Measurements from ENCODE around the gene LRRC4C.
"Not testable (repeated sequence)": the region's sequence is repeated elsewhere in the genome, so short reads cannot be mapped to it uniquely, and the experiment has no call there.

LRRC4C gene

DNA sequence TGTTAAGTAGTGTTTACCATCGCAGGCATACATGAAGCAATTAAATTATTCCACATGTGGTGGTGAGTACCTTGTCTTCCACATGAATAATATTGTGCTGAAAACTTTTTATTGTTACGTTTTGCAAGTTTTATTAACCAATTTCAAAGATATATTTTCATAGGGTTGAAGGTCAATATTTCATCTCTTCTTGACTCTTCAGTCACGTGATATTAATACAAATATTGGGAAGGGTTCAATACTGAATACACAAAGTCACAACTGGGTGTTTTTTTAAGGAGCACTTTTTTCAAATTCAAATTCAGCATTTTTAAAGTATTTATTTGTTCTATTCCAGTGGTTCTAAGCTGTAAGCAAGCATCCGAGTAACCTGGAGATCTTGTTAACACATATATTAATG, 348.9 kb downstream of the LRRC4C start:
- no peak for DNase-seq

DNA sequence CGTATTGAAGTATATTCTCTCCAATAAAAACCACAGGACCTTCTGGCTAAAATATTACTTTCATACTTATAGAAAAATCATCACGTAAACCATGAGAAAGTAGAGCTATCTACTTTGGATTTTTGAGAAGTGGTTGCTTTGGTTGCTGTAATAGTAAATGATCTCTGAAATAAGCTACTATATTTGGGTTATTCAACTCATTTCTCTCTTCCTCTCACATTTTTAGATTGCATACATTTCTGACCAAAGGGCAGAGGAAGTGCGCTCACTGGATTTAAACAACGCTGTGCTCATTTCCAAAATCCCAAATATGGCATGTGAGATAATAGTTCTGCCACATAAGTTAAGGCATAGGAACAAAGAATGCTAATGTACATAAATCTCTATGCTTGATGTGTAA, 357.0 kb downstream of the LRRC4C start:
- DNase-seq = no peak

DNA sequence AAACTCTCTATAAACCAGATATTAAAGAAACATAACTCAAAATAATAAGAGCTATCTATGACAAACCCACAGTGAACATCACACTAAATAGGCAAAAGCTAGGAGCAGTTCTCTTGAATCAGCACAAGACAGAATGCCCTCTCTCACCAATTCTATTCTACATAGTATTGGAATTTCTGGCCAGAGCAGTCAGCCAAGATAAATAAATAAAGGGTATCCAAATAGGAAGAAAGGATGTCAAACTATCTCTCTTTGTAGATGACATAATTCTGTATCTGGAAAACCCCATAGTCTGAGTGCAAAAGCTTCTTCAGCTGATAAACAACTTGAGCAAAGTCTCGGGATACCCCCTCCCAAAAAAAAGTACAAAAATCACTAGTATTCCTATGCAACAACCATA, 359.8 kb downstream of the LRRC4C start:
- no peak for DNase-seq

DNA sequence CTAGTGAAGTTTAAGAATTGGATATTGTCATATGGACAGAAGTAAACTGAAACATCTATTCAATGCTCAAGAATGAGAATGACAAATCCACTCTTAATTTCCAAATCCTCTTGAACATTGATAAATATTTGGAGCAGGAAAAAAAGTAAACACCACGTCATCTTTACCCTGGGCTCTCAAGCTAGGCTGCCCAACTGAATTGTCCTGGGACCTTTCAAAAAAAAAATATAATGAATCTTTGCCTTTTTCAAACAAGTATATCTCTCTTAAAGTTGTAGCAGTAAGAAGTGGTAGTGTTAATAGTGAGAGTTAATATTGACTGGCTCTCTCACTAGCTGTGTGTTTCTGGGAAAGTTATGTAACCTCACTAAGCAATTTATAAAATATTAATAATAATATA, 374.3 kb downstream of the LRRC4C start:
- no peak for DNase-seq

DNA sequence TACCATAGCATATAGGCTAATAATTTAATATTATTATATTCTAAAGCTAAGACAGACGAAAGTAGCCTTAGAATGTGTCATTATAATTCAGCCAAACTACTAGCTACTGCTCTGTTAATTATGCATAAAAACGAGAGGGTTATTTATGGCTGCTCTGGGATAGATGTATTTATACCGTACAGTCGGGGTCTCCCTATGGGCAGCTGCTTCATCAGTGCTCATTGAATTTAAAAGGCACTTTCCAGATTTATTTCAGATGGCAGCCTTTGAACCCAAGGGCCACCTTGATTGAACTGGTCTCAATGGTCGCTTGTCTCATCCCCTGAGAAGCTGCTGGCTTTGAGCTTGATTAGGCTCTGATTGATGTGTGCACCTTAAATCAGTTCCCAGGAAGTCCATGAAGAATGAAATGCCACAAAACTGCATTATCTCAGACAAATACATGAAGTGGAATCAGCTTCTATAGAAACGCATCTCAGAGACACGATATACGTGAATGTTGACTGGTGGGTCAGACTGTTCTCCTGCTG, 377.6 kb downstream of the LRRC4C start:
- DNase-seq = no peak

DNA sequence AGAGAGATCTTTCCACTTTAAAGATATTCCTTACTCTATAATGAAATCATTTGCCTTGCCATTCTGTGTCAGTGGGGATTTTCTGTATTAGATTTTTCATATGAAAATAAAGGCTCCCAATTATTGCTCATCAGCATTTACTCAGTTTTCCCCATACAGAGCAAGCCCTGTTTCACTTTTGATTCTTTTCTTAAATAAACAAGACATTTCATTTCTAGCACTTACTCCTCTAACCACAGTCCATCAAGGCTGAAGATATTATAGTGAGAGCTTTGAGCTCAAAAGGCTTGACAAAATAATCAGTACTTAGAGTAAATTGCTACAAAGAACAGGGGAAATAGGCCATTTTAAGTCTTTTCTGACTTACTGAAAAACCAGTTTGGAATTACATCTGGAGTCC, 385.1 kb downstream of the LRRC4C start:
- DNase-seq = no peak

DNA sequence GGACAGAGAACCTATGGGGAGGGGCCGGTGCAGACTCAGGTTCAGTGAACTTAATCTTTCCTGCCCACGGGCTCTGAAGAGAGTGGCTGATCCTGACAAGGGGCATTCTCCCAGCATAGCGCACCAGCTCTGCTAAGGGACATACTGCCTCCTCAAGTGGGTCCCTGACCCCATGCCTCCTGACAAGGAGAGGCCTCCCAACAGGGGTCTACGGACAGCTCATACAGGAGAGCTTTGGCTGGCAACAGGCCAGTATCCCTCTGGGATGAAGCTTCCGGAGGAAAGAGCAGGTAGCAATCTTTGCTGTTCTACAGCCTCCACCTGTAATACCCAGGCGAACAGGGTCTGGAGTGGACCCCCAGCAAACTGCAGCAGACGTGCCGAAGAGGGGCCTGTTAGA, 394.0 kb downstream of the LRRC4C start:
- no peak for DNase-seq

DNA sequence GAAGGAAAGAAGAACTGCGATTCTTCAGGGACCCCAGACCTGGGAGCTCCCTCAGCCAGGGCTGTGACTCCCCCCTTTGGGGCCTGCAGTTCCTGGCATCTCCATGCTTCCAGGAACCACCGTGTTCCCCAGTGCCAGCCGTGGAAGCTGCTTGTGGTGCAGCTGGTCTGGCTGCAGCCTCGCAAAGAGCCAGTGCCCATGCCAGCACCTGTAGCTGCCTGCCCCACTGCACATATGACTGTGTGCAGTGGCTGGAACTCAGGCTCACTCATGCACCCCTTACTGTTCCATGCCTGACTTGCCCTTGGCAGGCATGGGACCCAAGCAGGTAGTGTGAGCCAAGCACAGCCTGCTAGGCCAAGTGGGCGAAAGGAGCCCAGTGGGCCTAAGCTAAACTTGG, 401.3 kb downstream of the LRRC4C start:
- no peak for DNase-seq

DNA sequence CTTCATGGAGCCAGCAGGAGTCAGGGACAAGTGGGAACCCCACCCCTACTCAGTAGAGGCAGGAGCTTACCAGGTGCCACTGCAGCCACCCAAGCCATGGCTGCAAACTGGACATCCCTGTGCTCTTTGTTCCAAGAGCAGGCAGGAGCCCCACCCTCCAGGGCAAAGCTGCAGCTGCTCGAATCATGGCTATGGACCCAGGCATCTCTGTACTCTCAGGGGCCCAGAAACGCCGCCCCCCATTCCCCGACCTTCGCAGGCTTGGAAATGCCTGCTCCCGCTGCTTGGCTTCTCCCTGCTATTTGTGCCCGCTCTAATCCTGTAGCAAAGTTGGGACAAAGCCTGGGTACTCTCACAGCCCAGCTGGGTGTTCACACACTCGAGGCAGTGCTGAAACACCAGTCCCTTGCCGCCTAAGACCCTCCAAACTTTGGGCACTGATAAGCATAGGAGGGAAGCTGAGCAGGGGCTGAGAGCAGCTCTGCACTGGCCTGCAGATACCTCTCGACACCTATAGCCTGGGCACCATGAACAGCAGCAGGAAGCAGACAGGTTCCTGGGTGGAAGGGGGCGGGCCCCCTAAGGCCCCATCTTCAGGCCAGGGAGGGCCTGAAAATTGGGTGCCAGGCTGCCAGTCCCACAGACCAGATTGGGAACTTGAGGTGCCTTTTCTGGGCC, 402.4 kb downstream of the LRRC4C start:
- no peak for DNase-seq

DNA sequence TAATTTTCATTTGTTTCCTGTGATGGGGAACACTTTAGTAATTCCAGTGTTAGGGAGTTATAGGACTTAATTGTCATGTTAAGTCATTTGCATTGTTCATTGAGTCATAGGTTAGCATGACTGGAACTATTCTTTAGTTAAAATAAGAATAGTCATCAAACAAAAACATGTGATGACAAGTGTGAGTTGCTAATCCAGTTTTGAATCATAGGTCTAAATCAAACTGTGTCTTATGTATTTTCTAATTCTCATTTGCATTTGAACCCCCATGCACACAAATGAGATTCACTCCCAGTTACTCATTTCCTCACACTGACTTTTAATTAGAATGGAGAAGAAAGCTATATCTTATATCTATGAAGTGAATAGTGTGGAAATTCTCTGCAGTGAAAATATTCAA, 405.6 kb downstream of the LRRC4C start:
- DNase-seq = no peak

DNA sequence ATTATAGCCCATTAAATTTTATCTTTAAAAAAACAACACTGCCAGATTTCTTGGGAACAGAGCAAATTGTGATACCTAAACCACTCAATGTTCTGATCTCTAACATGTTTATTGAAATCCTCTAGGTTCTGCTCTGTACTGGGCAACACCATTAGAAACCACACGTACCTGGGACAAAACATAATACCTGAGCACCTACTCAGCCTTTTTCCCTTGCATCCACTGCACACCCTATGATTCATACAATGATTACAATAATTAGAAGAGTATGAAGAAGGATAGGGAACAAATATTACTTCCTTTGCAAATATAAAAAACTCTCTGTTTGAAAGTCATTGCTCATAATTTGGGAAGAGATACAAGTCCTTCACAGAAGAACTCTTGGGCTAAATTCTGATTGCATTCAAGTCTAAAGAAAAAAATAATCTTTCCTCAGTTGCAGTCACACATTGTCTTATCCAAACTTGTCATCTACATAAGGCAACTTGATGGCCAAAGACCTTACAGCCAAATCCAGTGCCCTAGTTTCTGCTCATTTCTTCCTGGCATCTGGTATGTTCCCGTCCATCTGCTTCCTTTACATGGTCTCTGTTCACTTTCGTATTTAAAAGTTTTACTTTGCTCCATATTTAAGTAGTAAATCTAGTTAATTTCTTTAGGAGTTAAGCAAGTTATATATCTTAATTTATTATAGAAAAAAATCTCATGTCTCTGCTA, 407.4 kb downstream of the LRRC4C start:
- DNase-seq = no peak

DNA sequence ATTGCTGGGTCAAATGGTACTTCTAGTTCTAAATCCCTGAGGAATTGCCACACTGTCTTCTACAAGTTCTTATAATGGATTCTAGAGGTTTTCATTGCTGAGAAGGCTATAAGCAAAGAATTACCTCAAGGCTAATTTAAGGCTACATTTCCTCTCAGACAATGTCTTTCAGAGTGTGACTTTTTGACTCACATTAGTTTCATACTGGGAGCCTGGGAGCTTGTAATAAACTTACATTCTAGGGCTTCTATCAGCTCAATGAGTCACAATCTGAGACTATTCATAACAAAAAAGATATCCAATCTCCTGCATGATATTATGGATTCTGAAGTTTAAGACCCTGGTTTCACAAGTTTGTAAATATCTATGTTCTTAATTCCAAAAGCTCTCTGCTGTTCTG, 408.7 kb downstream of the LRRC4C start:
- no peak for DNase-seq

DNA sequence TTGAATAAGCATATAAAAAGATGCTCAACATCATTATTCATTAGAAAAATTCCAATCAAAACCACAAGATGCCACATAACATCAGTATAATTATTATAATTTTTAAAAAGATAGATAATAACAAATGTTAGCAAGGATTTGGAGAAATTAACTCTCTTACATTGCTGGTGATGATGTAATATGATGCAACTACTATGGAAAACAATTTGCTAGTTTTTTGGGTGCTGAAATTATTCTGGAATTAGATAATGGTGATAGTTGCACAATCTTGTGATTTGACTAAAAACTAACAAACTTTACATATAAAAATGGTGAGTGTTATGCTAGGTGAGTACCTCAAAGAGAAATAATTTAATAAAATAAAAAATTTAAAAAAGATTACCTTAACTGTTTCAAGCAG, 412.2 kb downstream of the LRRC4C start:
- DNase-seq = no peak

DNA sequence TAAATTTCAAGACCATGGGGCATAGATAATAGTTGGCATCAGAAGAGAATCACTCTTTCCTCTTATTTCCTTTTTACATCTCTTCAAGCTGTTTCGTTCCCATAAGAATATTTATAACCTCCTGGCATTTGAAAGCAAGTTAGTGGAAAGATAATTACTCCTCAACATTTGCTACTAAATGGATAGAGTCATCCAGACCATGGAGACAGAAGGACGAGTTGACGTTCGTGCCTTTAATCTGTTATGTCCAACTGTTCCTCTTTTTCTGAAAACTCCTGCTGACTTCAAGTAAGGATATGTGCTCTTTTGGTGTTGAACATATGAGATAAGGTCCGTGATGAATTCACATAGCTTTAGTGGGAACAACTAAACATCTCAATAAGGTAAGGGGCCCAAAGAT, 414.2 kb downstream of the LRRC4C start:
- DNase-seq = no peak

DNA sequence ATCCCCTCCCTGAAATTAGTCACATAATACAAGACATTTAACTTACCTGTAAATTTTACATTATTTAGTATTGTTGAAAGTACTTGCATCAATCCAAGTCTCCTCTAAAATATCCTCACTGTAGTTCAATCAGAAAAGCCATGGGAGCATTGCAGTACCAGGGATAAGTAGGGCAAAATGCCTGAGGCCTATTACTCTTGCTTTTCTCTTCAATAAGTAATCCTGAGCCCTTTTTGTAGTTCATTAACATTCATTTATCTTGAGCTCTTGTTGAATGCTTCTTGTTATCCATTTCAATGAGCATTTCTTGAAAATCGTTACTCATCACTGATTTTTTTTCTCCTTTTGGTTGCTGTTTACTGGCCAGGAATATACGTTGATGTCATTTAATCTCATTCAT, 414.7 kb downstream of the LRRC4C start:
- DNase-seq = no peak

DNA sequence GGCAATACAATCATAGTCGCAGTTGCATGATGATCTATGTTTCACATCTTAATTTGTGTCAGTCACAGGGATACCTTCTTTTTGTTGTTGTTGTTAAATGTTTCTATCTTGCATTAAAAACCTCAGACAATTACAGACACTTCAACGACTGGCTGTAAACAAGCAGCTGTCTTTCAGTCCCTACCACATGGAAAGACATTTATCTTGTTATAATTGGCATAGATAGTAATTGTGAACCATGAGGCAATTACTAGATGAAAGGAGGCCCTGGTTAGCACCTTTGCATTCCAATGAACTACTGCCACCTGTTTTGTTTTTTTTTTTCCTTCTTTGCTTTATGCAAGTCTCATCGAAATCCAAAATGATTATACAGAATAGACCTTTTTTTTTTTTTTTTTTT, 416.8 kb downstream of the LRRC4C start:
- no peak for DNase-seq

DNA sequence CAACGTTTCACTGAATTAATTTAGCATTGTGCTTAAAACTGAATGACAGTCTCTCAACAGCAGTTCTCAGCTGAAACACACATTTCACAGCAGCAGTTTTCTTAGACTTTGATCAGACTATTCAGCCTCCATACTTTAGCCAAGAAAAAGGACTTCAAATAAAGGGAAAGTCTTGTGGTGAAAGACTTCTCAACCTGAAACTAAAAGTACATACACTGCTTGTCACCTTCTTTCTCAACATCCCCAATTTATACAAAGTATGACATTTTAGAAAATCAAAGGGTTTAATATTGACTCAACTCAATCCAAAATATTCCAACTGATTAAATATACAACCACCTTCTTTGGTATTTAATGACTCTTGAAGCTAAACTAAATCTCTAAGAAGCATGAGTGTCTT, 419.0 kb downstream of the LRRC4C start:
- no peak for DNase-seq

DNA sequence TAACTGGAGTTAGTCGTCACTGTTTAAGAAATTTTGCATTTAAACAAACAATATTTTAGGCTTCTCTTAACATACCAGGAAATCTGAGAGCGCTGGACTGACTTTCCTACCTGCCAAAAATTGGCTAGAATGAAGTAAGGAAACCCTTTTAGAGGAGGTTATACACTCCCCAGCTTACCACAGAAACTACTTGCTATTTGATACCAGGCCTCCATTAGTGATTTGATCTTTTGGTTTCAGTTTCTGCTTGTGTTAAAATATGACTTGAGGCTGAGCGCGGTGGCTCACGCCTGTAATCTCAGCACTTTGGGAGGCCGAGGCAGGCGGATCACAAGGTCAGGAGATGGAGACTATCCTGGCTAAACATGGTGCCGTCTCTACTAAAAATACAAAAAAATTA, 419.9 kb downstream of the LRRC4C start:
- no peak for DNase-seq

DNA sequence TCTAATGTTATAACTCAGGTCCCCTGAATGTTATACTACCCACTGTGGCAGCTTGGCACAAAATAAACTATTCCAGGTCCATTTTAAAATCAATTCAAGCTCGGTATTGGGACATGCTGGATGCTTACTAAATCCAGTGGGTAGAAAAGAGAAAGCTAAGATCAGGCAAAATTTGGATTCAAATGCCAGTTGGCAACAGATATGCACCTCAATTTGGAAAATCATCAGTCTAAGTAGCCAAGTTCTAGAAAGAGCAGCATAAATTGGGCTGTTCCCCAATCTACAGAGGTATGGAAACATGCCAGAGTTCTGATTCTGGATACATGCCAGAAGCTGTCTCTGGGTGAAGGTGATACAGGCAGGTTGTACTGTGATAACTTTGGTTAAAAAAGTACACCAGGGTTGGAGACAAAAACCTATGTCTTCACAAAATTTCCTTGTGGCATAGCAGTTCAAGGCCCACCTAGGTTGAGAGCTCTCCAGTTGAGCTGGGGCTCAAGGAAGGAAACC, 427.8 kb downstream of the LRRC4C start:
- DNase-seq = no peak

DNA sequence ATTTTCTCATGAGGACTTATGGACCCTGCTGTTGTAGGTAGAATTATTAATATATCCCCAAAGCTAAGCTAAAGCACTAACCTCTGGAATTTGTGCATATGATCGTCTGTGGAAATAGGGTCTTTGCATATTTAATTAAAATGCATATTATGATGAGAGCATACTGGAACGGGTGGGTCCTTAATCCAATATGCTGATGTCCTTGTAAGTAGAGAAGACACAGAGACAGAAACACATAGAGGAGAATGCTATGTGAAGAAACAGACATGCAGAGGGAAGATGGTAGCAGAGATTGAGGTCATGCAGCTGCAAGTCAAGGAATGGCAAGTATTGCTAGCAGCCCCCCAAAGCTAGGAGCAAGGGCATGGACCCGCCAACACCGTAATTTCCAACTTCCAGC, 439.2 kb downstream of the LRRC4C start:
- no peak for DNase-seq

DNA sequence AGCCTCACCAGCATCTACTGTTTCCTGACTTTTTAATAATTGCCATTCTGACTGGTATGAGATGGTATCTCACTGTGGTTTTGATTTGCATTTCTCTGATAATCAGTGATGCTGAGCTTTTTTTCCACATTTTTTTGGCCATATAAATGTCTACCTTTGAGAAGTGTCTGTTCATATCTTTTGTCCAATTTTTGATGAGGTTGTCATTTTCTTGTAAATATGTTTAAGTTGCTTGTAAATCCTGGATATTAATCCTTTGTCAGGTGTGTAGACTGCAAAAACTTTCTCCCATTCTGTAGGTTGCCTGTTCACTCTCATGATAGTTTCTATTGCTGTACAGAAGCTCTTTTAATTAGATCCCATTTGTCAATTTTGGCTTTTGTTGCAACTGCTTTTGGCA, 439.8 kb downstream of the LRRC4C start:
- DNase-seq = not testable (repeated sequence)

DNA sequence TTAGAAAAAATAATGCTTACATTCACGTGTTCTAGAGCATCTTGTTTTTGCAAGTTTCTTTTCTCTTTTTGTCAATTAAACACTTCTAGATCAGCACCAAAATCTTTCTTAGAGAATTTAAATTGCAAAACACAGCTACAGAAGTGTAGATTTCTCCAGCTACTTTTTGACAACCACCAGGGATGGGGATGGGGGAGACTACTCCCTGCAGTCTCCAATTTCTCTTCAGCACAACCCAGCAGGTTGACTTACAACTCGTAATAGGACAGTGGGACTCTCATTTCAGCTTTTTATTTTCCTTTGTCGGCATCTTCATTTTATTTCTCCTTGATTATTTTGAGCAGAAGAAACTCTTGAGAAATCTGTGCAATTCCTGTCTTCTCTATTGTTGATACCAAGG, 441.2 kb downstream of the LRRC4C start:
- no peak for DNase-seq

DNA sequence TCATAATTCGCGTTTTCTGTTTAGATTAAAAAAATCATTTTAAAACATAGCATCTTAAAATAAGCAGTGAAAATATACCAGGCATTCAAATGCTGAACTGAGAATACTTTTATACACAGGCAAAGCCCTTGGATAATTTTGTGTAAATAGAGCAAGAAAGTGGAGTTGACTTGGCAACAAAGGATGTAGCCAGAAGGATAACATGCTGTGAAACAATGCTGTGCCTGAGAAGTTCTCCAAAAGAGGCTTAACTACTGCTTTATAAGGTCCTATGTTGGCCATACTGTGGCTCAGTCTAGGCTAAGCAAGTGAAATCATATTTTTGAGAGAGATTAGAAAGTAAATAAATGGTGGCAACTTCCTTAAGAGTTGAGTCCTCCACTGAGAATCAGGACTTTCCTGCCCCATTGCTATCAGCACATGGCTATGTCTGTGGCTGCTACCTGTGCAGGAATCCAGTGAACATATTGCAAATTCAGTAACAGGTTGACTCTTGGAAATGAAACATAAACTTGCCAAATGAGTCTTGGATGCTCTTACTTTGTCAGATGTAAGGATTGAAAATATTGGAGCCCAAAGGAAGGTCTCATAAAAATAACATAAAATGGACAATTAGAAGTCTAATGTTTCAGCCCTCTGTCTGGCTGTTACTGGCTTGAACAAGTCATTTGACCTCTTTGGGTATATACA, 448.9 kb downstream of the LRRC4C start:
- no peak for DNase-seq

DNA sequence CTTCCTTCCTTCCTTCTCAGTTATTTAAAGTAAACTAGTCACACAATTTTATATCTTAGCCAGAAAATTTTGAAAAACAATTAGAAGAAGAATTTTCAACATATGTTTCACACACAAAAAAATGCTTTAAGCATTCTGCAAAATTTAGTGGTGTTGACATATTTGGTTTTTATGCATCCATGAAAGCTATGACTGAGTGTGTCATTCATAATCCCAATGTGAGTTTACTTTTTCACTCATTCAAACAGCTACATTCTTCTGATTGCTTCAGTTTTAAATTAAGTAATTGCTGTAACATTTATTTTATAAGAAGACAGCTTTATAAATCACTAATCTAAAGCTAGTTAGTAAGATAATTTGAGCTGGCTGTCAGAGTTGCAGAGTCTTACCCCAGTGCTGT, 453.5 kb downstream of the LRRC4C start:
- DNase-seq = no peak

All from right forelimb (tissue), 1 donor.